OCI-M2 (cell line): ENCODE data around the gene DENND4C.
"Not testable (repeated sequence)": the region's sequence is repeated elsewhere in the genome, so short reads cannot be mapped to it uniquely, and the experiment has no call there.

Source experiments
- DNase-seq: peaks from one replicate; lab custom pipeline; 2025; ENCODE audit not compliant: unreplicated experiment; lab: John Stamatoyannopoulos, UW

The DENND4C gene

DNA sequence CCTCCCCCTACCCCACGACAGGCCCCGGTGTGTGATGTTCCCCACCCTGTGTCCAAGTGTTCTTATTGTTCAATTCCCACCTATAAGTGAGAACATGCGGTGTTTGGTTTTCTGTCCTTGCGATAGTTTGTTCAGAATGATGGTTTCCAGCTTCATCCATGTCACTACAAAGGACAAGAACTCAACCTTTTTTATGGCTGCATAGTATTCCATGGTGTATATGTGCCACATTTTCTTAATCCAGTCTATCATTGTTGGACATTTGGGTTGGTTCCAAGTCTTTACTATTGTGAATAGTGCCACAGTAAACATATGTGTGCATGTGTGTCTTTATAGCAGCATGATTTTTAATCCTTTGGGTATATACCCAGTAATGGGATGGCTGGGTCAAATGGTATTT is 35.1 kb downstream of the DENND4C start:
- not testable (repeated sequence) for DNase-seq

- DNase-seq = not testable (repeated sequence)
Measured at GRCh38 chr9:19266778-19267384, 36.4 kb downstream of the DENND4C start.

DNA sequence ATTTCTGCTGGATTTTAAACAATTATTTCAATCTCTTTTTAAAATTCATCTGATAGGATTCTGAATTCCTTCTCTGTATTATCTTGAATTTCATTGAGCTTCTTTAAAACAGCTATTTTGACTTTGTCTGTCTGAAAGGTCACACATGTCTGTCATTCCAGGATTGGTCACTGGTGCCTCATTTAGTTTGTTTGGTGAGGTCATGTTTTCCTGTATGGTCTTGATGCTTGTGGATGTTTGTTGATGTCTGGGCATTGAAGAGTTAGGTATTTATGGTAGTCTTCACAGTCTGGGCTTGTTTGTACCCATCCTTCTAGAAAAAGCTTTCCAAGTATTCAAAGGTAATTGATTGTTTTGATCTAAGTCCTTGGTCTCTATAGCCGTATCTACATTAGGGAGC is 39.1 kb downstream of the DENND4C start:
- no peak for DNase-seq

DNA sequence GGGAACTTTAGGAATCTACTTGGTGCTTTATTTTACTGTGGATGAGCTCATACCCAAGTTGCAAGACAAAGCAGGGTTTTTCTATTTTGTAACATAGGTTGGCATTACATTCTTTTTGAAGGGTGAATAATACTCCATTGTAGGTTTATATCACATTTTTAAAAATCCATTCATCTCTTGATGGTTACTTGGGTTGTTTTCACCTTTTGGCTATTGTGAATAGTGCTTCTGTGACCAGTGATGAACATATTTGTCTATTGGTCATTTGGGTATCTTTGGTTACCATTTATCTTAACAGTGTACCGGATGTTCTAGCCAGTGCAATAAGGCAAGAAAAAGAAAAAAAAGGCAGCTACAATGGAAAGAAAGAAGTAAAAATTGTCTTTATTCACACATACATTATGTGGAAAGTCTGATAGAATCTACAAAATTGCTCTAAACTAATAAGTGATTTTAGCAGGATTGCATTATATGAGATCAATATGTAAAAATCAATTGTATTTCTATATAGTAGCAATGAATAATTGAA is 40.0 kb downstream of the DENND4C start:
- DNase-seq = no peak

GRCh38 chr9:19271081-19271480 is 40.6 kb downstream of the DENND4C start:
- DNase-seq = no peak

- no peak for DNase-seq
Measured at GRCh38 chr9:19281801-19282200, 51.3 kb downstream of the DENND4C start.

GRCh38 chr9:19283072-19283710 is 52.7 kb downstream of the DENND4C start:
- no peak for DNase-seq

GRCh38 chr9:19284729-19285128 is 54.2 kb downstream of the DENND4C start:
- no peak for DNase-seq

DNA sequence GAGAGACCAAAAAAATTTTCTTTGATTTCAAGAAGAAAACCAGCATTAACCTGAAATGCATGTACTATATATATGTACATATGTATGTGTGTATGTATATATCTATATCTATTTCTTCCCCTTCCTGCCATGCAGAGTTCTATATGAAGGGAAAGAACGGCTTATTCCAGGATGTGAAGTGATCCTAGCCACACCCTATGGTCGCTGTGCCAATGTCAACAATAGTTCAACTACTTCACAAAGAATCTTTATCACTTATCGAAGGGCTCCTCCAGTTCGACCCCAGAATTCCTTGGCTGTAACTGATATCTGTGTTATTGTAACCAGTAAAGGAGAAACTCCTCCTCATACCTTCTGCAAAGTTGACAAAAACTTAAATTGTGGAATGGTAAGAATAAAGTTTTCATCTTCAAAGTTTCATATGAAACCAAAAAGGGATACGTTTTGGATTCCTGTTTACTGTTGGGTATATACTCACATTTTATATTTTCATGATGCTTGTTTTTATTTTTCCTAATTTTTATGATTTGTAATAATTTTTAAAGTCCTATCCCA is 56.2 kb downstream of the DENND4C start:
- no peak for DNase-seq

- no peak for DNase-seq
Measured at GRCh38 chr9:19288081-19288480, 57.6 kb downstream of the DENND4C start.

- no peak for DNase-seq
Measured at GRCh38 chr9:19290103-19290502, 59.6 kb downstream of the DENND4C start.

- DNase-seq = no peak
Measured at GRCh38 chr9:19294219-19294618, 63.7 kb downstream of the DENND4C start.

DNA sequence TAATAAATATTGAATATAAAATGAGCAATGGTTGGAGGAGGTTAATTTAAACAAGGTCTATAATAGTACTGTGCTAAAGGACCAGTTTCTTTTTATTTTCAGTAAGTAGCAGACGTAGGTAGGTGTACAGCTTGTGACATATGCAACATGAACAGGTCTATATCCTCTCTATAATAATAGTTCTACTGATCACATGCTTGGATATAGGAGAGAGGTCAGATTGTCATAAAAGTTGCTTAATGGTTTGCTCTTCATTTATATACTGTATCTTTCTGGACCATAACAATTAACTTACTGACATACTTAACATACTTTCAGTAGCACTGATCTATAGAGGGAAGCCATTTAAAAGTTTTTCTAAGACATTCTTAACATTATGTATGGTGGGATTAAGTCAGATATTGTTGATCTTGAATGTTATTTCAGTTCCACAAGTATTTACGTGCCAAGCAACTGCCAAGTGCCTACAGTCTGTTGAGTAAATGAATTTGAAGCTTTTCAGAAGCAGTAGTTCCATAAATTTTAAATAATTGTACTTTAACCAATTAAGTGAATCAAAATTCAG is 68.0 kb downstream of the DENND4C start:
- no peak for DNase-seq

DNA sequence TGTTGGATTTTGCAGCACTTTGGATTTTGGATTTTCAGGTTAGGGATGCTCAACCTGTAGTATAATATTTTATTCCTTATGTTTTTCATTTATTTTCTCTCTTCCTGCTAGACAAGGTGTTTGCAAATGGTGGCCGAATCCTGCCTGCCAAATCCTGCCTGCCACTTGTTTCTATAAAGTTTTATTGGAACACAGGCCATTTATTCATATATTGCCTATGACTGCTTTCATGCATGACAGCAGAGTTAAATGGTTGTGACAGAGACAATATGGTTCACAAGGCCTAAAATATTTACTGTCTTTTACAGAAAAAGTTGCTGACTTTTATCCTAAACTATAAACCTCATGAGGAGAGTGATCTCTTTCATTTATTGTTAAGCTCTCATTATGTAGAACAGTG is 72.7 kb downstream of the DENND4C start:
- no peak for DNase-seq

GRCh38 chr9:19306568-19306967 is 76.1 kb downstream of the DENND4C start:
- no peak for DNase-seq

- DNase-seq = no peak
Measured at GRCh38 chr9:19310246-19310645, 79.8 kb downstream of the DENND4C start.

DNA sequence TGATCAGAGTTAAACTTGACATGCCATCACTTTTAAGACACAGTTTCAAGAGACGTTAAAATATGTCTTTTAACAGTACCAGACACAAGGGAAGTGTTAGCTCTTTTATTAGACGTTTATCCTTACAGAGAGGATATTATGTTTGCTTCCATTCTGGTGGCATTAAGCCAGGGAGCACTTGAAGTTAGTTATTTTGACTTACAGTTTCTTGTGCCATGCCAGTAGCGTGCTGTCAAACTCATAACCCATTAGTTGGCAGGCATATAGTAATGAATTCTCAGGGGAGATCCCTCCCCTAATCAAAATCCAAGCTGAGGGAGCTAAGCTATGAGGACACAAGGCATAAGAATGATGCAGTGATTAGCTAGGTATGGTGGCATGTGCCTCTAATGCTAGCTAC is 83.1 kb downstream of the DENND4C start:
- DNase-seq = no peak

- no peak for DNase-seq
Measured at GRCh38 chr9:19320495-19320894, 90.0 kb downstream of the DENND4C start.

DNA sequence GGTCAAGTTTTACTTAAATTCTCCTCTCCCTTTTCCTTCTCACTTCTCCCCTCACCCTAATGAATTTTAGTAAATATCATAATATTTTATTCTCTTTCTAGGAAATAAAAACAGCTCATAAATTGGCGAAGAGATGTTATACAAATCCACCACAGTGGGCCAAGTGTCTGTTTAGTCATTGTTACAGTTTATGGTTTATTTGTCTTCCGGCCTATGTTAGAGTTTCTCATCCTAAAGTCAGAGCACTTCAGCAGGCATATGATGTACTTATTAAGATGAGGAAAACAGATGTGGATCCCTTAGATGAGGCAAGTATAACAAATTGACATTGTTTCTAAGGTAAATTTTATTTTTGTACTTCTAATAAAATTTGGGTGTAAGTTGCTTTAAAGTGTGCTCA is 101.4 kb downstream of the DENND4C start:
- DNase-seq = no peak

DNA sequence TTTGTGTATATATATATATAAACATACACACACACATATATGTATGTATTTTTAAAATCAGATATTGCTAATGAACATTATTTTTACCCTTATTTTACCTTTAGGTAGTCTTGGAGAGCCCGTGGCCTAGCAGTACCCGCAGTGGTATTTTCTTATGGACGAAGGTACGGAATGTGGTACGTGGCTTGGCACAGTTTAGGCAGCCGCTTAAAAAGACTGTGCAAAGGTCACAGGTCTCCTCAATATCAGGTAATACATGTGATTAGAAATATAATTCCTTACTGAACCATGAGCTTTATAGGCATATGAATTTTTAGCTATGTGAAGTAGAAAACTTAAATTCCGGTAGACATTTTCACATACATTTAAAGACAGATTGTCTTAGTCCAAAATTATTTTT is 105.7 kb downstream of the DENND4C start:
- no peak for DNase-seq

DNA sequence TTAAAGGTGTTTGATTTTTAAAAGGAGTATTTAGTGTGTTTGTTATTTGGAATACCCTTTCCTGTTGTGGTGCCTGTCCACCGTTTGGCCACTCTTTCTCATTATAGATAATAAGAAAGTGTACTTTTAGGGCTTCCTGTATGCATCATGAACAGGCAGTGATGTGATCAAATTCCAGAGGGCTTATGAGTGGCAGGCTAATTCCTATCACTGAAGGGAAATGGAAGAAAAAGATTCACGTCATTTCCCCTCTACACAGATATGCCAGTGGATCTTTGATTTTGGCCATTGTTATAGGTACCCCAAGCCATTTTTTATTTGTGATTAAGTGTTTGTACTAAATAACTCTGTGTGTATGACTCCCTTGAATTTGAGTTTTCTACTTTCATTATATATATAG is 112.5 kb downstream of the DENND4C start:
- no peak for DNase-seq

DNA sequence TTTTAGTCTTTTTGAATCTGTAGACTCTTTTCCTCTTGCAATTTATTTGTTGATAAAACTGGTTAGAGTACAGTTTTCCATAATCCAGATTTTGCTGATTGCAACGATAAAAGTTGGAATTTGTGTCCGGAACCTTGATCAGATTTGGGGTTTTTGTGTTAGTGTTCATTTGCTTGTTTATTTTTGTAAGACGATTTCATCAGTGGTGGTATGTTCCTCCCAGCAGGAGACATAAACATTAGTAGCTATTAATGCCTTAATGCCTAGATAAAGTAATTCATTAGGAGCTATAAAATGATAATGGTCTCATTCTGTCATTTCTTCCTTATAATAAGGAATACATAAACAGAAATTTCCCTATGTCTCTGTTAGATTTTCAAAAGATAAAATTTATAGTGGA is 128.2 kb downstream of the DENND4C start:
- DNase-seq = no peak
